AG10803 (cell line): ENCODE results near the gene GNGT2.
A peak's percentile ranks its signal among the peaks of the same experiment; 100 is the strongest.

Experiments used
- DNase-seq: peaks from one replicate; pipeline ENCODE4 v3.0.0; 2010; ENCODE audit warnings: low read depth
- H3K4me3 ChIP-seq: 2 replicates; pipeline ENCODE4 v1.5.1; 2011; ENCODE audit warnings: mild to moderate bottlenecking, low read length, control low read depth
- CTCF ChIP-seq: conservative IDR thresholded peaks from 2 replicates; pipeline ENCODE4 v1.5.1; 2011; ENCODE audit warnings: mild to moderate bottlenecking, low read length, control low read depth, inconsistent platforms

The GNGT2 gene

GRCh38 chr17:49210158-49211029, at the start of gene GNGT2, which contains the start of gene ABI3:
GNGT2 (minus strand) TSS chr17:49210574; CDS start chr17:49207422, 3,152 bp downstream.
ABI3 (plus strand) TSS chr17:49210707; CDS start chr17:49210725, 18 bp downstream.
- DNase-seq, result no peak
- no peak for TF ChIP-seq CTCF
- no peak within 1 kb of the TSS; the same call in 1 of the 2 replicates for H3K4me3 ChIP-seq

GRCh38 chr17:49259663-49260010, 49.3 kb upstream of the GNGT2 start:
- peak overlapping the region; percentile 58 for H3K4me3 ChIP-seq
- no peak for DNase-seq
- TF ChIP-seq CTCF, result no peak

- no peak overlapping the region for H3K4me3 ChIP-seq
- TF ChIP-seq CTCF, result no peak
- no peak for DNase-seq
Measured at GRCh38 chr17:49258394-49258793, 48.0 kb upstream of the GNGT2 start.

GRCh38 chr17:49255125-49255524, 44.8 kb upstream of the GNGT2 start:
- no peak overlapping the region for H3K4me3 ChIP-seq
- DNase-seq, result no peak
- TF ChIP-seq CTCF, result no peak

DNA sequence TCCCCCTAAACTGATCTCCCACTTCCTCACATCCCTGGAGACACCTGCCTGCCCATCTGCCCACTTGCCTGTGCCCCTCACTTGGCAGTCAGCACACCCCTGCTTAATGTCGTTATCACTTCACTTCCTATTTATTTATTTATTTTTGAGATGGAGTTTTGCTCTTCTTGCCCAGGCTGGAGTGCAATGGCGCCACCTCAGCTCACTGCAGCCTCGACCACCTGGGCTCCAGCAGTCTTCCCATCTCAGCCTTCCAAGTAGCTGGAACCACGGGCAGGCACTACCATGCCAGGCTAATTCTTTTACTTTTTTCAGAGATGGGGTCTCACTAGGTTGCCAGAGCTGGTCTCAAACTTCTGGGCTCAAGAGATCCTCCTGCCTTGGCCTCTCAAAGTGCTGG, 43.7 kb upstream of the GNGT2 start:
- H3K4me3 ChIP-seq, result no peak overlapping the region
- no peak for TF ChIP-seq CTCF
- no peak for DNase-seq

DNA sequence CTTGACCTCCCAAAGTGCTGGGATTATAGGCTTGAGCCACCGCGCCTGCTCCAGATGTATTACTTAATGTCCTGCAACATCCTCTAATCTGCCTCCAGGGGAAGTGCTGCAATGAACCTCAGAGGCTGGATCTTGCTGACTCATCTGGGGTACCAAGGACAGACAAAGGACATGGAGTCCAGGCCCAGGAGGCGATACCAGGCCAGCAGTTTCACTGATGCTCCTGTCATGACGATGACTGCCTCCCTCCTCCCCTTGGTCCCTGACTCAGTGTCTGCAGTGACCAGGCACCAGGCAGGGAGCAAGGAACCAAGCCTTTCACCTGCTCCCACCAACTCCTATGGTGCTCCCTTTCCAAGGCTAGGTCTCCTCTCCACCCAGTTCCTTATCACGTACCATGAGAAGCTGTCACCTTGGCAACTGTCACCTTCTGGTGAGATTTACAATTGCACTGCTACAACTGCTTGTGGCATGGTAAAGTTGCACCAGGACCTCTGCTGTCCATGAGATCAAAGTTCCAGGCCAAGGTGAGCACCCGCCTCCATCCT, 41.8 kb upstream of the GNGT2 start:
- TF ChIP-seq CTCF, result no peak
- DNase-seq, result peak; percentile 40

GRCh38 chr17:49249890-49250522, 39.6 kb upstream of the GNGT2 start:
- TF ChIP-seq CTCF, result no peak
- DNase-seq, result no peak
- H3K4me3 ChIP-seq, result no peak overlapping the region

More for the DNA sequence above, 41.8 kb upstream of the GNGT2 start:
- no peak overlapping the region for H3K4me3 ChIP-seq
